ENCODE results near the gene ECE1.

DNA sequence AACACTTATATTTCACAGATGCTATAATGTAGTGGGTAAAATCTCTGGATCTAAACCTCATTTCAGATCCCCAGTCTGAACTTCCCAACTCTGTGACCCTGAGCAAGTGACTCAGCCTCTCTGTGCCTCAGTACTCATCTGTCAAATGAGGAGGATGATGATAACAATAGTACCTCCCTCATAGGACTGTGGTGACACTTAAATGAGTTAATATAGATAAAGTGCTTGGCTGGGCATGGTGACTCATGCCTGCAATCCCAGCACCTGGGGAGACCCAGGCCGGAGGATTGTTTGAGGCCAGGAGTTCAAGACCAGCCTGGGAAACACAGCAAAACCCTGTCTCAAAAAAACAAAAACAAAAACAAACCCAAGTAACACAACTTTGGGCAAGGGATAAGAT lies 4.7 kb upstream of the ECE1 start:
- TF ChIP-seq, protein P1, sequence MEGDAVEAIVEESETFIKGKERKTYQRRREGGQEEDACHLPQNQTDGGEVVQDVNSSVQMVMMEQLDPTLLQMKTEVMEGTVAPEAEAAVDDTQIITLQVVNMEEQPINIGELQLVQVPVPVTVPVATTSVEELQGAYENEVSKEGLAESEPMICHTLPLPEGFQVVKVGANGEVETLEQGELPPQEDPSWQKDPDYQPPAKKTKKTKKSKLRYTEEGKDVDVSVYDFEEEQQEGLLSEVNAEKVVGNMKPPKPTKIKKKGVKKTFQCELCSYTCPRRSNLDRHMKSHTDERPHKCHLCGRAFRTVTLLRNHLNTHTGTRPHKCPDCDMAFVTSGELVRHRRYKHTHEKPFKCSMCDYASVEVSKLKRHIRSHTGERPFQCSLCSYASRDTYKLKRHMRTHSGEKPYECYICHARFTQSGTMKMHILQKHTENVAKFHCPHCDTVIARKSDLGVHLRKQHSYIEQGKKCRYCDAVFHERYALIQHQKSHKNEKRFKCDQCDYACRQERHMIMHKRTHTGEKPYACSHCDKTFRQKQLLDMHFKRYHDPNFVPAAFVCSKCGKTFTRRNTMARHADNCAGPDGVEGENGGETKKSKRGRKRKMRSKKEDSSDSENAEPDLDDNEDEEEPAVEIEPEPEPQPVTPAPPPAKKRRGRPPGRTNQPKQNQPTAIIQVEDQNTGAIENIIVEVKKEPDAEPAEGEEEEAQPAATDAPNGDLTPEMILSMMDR (conservative IDR thresholded peaks at IDR 0.05 in 1 of 2, IDR thresholded peaks at IDR 0.05 in 1 of 2; ENCODE audit: low read depth in 1 of 2, low read length in 2 of 2) = no peak
- no peak for TF ChIP-seq EZH2 (IDR thresholded peaks at IDR 0.05; ENCODE audit: low read length, missing control alignments)
